ENCODE measurements around the gene TMIE. TPM values are rescaled to one million over a fixed set of nuclear protein-coding genes. Genes with fewer than 3 reads are reported as not detected.

Gene TMIE
- total RNA-seq, 4 donors from 2014 or later, result 0.21 TPM; not detected in 3

GRCh38 chr3:46730819-46731218, 29.6 kb downstream of the TMIE start:
- DNase-seq (ENCODE audit: low spot score in 2 of 2), result no peak
- H3K27ac ChIP-seq, result no peak overlapping the region
- H3K9me3 ChIP-seq, result no peaks in the 10 kb centered on the region
- TF ChIP-seq CTCF (IDR thresholded peaks at IDR 0.05) (no peak), POLR2A (IDR thresholded peaks at IDR 0.05) (no peak), EP300 (IDR thresholded peaks at IDR 0.05) (no peak)
- H3K4me3 ChIP-seq, result no peak overlapping the region
- H3K27me3 ChIP-seq, result peaks cover 0 to 3% of the 10 kb centered on the region in 2 donors
- H3K4me1 ChIP-seq, result no peaks in the 10 kb centered on the region
- whole genome bisulfite sequencing, 2 donors, result 87 to 88% methylated on average over 2 of the region's 2 CpGs
- no peaks in the 10 kb centered on the region for H3K36me3 ChIP-seq

GRCh38 chr3:46731795-46732194, 30.6 kb downstream of the TMIE start:
- TF ChIP-seq EP300 (IDR thresholded peaks at IDR 0.05) (no peak), CTCF (IDR thresholded peaks at IDR 0.05) (no peak), POLR2A (IDR thresholded peaks at IDR 0.05) (no peak)
- no peak for DNase-seq (ENCODE audit: low spot score in 2 of 2)
- H3K27me3 ChIP-seq, result peaks cover 0 to 3% of the 10 kb centered on the region in 2 donors
- H3K36me3 ChIP-seq, result no peaks in the 10 kb centered on the region
- H3K9me3 ChIP-seq, result no peaks in the 10 kb centered on the region
- H3K4me3 ChIP-seq, result no peak overlapping the region
- 85 to 91% methylated on average over 3 of the region's 3 CpGs for WGBS, 2 donors
- H3K4me1 ChIP-seq, result no peaks in the 10 kb centered on the region
- H3K27ac ChIP-seq, result no peak overlapping the region

- DNase-seq (ENCODE audit: low spot score in 2 of 2), result no peak
These were observed 32.0 kb downstream of the TMIE start for GRCh38 chr3:46733026-46733800.

GRCh38 chr3:46734773-46735172, 33.6 kb downstream of the TMIE start:
- 69 to 80% methylated on average over 4 of the region's 4 CpGs for WGBS, 2 donors
- peaks cover 0 to 6% (median 0%) of the 10 kb centered on the region in 4 donors for H3K9me3 ChIP-seq
- H3K4me3 ChIP-seq, result no peak overlapping the region
- no peak for DNase-seq (ENCODE audit: low spot score in 2 of 2)
- H3K27me3 ChIP-seq, result no peaks in the 10 kb centered on the region
- TF ChIP-seq EP300 (IDR thresholded peaks at IDR 0.05) (no peak), CTCF (IDR thresholded peaks at IDR 0.05) (no peak), POLR2A (IDR thresholded peaks at IDR 0.05) (no peak)
- no peak overlapping the region for H3K27ac ChIP-seq
- no peaks in the 10 kb centered on the region for H3K4me1 ChIP-seq
- H3K36me3 ChIP-seq, result no peaks in the 10 kb centered on the region

More at GRCh38 chr3:46733026-46733800, 32.0 kb downstream of the TMIE start:
- 75 to 87% methylated on average over 9 of the region's 9 CpGs for WGBS, 2 donors
- no peaks in the 10 kb centered on the region for H3K4me1 ChIP-seq
- peaks cover 0 to 3% of the 10 kb centered on the region in 2 donors for H3K27me3 ChIP-seq
- no peaks in the 10 kb centered on the region for H3K36me3 ChIP-seq
- no peak for TF ChIP-seq POLR2A (IDR thresholded peaks at IDR 0.05)
- no peak for TF ChIP-seq CTCF (IDR thresholded peaks at IDR 0.05)
- no peak for TF ChIP-seq EP300 (IDR thresholded peaks at IDR 0.05)
- no peak overlapping the region for H3K27ac ChIP-seq
- H3K4me3 ChIP-seq, result no peak overlapping the region
- H3K9me3 ChIP-seq, result no peaks in the 10 kb centered on the region

GRCh38 chr3:46736006-46736872, 35.0 kb downstream of the TMIE start:
- H3K4me3 ChIP-seq, result no peak overlapping the region
- H3K9me3 ChIP-seq, result peaks cover 0 to 6% (median 0%) of the 10 kb centered on the region in 4 donors
- H3K27ac ChIP-seq, result no peak overlapping the region
- no peaks in the 10 kb centered on the region for H3K4me1 ChIP-seq
- H3K27me3 ChIP-seq, result no peaks in the 10 kb centered on the region
- no peaks in the 10 kb centered on the region for H3K36me3 ChIP-seq
- DNase-seq (ENCODE audit: low spot score in 2 of 2), result no peak
- TF ChIP-seq CTCF (IDR thresholded peaks at IDR 0.05) (no peak), EP300 (IDR thresholded peaks at IDR 0.05) (no peak), POLR2A (IDR thresholded peaks at IDR 0.05) (no peak)
- 80 to 91% methylated on average over 20 of the region's 20 CpGs for WGBS, 2 donors

Measured in tibial nerve (tissue), 4 donors.